EH (cell line): ENCODE data around the gene TBRG4.
A peak's percentile ranks its signal among the peaks of the same experiment; 100 is the strongest.

Source experiments
- DNase-seq: peaks from one replicate; pipeline ENCODE4 v3.0.0-alpha.2; 2015; ENCODE audit warnings: low read depth

The TBRG4 gene

DNA sequence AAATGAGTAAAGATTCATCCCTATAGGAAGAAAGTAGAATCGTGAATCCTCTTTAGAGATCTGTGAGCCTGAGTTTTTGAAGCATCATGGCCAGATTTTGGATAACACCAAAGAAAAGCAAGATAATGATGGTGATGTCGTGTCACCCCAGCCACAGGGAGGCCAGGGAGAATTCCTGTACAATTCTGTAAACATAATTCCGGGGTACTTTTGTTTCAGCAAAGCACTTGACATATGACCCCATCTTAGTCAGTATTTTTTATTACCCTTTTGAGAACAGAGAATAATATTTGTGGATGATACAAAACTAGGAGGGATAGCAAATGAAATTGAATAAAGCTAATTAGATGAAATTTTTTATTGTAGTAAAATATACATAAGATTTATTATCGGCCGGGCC, 56.5 kb downstream of the TBRG4 start:
- DNase-seq, result peak; percentile 47

DNA sequence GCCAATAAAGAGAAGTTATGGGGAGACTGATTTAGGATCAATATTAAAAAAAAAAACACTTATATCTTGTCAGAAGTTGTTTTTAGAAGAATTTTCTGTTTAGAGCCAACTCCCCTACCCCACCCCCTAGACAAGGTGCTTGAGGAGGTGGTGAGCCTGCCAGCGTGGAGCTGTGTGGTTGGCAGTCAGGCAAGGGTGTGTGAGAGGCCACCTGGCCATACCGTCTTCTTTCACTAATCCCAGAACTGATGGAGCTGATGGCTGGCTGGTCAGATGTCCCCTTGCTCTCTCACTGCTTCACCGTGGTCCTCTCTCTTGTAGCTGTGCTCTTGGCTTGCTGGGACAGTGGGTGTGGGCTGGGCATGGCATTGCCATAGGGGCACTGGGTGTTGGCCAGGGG, 57.1 kb downstream of the TBRG4 start:
- DNase-seq, result no peak

DNA sequence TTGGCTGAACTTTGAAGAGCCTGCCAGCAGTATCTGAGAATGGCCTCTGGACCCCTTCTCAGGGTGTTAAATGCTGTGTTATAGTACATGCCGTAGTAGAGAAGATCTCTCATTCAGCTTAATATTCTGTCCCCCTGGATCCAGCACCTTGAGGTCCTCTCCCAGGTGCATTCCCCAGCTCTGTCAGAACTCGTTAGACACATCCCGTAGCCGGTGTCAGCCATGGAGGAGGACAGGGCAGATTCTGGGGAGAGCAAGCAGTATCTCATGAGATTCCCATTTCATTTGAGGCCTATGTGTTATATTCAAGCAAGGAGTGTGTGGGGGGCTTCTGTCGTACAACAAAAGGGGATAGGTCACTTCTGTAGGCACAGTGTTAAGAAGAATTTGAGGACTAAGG, 57.6 kb downstream of the TBRG4 start:
- no peak for DNase-seq

DNA sequence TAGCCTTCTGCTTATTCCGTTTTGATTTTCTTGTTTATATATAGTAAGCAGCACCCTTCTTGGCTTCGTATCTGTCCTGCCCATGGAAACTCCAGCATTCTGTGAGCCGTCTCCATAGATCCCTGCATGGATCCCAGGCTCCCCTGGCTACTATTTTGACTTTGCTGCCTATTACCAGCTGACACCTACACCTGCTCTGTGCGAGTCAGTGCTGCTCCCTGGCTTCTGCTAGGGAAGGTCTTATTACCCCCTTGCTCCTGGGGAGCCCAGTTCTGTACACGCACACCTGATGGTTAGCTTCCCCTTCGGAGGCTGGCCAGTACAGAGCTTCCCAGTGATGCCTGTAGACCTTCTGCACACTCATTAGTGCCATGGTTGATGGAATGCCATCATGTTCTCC, 58.1 kb downstream of the TBRG4 start:
- no peak for DNase-seq

DNA sequence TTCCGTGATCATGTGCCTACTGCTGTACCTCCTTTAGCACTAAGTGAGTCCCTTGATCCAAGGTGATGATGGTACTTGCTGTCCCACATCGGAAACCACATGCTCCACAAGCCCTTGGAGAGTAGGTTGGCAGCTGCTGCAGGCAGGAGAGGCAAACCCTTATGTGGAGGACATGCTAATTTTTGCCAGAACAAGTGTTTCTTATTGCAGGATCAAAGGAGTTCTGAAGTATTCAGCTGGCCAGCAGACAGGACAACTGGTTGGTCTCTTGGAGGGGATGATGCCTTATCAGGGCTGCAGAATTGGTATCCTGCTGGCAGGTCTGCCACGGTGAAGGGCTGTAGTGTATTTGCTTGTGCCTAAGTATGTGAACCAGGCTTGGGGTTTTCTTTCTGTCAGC, 59.5 kb downstream of the TBRG4 start:
- DNase-seq, result no peak

DNA sequence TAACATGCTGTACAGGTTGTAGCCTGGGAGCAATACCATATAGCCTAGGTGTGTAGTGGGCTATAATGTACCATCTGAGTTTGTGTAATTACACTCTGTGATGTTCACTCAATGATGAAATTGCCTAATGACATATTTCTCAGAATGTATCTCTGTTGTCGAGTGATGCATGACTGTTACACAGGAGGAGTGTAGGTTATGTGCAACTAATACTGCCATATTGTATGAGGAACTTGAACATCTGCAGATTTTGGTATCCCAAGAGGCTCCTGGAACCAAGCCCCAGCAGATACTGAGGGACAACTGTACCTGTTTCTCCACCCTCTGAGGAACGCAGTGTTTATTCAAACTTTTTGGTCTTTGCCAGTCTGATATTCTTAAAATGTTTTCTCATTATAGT, 61.3 kb downstream of the TBRG4 start:
- no peak for DNase-seq
